Activated effector memory CD4-positive, alpha-beta T cell treated with anti-CD3 and anti-CD28 coated beads, Interleukin-2, amount 50 U/mL, for 16 hours (primary cell): ENCODE measurements around the gene GLCCI1.
"Not testable (repeated sequence)": the region's sequence is repeated elsewhere in the genome, so short reads cannot be mapped to it uniquely, and the experiment has no call there.

ENCODE experiments used
- DNase-seq: peaks from one replicate; pipeline ENCODE4 v3.0.0-alpha.2; 2020

Gene GLCCI1

GRCh38 chr7:8057566-8057965, 89.0 kb downstream of the GLCCI1 start:
- DNase-seq, result no peak

DNA sequence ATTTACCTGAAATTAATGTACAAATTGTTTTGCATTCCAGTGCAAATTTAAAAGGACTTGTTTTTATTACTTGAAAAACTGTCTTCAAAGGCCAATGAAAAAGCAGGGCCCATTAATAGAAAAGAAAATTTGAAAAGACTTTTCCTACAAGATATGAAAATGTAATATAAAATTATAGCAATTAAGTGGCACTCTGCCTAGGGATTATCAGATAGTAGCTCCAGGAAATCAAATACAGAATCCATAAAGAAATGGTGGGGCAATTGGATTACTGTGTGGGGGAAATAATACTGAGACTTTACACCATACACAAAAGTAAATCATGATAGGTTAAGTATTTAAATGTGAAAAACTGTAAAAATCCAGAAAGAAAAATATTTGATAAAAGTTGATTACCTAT, 89.7 kb downstream of the GLCCI1 start:
- DNase-seq, result no peak

DNA sequence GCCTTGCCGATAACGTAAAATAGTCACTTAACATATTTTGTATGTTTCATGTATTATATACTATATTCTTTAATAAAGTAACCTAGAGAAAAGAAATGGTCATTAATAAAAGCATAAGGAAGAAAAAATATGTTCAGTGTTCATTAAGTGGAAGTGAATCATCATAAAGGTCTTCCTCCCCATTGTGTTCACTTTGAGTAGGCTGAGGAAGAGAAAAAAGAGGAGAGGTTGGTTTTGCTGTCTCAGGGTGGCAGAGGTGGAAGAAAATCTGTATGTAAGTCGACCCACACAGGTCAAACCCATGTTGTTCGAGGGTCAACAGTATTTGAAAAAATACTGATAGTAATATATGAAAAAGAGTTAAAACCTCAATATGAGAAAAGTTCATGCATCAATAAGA, 90.3 kb downstream of the GLCCI1 start:
- no peak for DNase-seq

- no peak for DNase-seq
Observed at GRCh38 chr7:8060241-8060640, 91.6 kb downstream of the GLCCI1 start.

- not testable (repeated sequence) for DNase-seq
Observed at GRCh38 chr7:8063300-8063699, 94.7 kb downstream of the GLCCI1 start.

DNA sequence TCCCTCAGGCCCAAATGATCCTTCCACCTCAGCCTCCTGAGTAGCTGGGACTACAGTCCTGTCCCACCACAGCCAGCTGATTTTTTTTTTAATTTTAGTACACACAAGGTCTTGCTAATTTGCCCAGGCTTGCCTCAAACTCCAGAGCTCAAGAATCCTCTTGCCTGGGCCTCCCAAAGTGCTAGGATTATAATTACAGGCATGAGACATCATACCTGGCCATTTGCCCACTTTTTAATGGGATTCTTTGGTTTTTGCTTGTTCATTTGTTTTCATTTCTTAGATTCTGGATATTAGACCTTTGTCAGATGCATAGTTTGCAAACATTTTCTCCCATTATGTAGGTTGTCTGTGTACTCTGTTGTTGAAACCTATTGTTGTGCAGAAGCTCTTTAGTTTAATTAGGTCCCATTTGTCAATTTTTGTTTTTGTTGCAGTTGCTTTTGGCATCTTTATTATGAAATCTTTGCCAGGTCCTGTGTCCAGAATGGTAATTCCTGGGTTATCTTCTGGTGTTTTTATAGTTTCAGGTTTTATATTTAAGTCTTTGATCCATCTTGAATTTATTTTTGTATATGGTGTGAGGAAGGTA, 95.2 kb downstream of the GLCCI1 start:
- DNase-seq, result no peak

DNA sequence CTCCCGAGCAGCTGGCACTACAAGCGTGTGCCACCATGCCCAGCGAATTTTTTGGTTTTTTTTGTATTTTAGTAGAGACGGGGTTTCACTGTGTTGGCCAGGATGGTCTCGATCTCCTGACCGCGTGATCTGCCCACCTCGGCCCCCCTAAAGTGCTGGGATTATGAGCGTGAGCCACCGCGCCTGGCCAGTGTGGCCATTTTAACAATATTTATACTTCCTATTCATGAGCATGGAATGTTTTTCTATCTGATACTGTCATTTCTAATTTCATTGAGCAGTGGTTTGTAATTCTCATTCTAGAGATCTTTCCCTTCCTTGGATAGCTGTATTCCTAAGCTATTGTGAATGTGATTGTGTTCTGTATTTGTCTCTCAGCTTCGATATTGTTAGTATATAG, 96.2 kb downstream of the GLCCI1 start:
- no peak for DNase-seq

- no peak for DNase-seq
Observed at GRCh38 chr7:8065356-8065813, 96.8 kb downstream of the GLCCI1 start.

DNA sequence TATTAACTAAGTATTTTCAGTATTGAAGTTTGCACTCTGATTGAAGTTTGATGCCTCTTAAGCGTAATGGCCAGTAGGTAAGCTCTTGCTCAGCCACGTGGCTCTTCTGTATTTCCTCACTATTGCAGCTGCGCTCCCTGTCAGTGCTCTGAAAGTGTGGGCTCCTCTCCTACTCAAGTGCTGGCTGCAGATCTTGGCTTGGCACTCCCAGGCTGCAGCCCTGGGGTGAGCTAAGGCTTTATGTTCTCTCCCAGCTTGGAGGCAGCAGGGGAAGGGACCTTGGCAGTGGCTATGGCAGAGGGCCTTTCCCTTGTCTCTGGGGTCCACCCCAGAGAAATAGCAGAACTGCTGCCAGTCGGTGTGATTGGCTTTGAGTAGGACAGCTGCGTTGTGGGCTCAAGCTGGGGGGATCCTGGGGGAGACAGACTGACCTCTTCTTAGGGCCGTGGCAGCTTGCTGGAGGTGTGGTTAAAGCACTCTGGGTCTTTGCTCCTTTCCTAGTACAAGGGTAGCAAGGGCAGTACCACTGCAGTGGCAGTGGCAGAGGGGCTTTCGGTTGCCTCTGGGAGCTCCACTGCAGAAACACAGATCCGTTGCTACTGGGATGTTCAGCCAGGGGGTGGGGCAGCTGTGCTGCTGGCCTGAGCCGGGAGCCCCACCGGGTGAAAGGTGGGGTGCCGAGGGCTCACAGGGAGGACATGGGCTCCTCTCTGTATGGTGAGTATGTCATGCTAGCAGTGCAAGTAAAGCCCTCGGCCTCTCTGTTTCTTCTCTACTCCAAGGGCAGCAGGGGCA, 100.5 kb downstream of the GLCCI1 start:
- DNase-seq, result no peak

GRCh38 chr7:8070451-8071180, 102.0 kb downstream of the GLCCI1 start:
- no peak for DNase-seq

DNA sequence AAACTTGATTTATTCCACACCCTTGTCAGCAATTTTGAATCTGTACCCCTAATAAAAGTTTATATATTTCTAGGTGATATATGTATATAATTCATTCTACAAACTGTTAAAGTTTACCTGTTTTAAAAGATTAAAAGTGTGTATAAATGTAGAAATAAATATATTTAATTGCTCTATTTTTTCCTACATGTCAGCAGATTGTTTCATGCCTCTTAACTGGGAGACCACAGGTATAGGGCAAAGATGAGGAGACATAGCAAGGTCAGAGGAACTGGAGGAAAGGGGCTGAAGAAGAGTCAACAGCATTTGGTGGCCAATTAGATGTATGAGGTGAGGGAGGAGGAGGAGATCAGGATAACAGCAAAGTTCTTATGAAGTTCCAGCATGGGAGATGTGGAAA, 109.8 kb downstream of the GLCCI1 start:
- no peak for DNase-seq

GRCh38 chr7:8082762-8083161, 114.2 kb downstream of the GLCCI1 start:
- DNase-seq, result no peak

DNA sequence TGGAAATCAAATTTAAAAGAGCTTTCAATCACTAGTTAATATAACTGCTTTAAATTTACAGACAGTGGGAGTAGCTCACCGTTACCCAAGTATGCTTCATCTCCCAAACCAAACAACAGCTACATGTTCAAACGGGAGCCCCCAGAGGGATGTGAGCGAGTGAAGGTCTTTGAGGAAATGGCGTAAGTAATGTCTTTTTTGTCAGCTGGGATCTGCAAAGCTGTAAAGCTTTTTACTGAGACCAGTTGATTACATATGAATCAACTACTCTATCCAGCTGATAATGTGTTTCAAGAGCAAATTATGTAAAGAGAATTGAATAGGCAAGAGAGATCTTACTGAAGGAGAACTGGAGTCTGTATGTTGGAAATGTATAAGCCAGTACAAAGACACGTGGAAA, 116.2 kb downstream of the GLCCI1 start:
- no peak for DNase-seq

DNA sequence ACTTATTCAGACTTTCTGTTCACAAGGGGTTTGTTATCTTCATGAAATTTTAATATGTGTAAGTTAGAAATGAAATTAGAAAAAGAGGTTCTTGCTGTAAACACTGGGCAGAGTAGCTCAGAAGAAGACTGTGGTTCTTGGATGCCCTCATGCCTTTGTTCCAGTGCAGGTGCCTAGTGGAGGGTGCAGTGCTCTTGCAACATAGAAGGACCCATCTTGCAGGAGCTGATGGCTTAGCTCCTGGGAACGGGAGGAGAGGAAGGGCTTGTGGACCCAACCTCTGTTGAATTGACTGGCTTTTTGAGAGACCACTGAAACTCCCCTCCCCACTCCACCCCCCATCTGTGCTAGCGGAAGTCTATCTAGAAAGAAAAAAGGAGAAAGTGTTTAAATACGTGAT, 116.8 kb downstream of the GLCCI1 start:
- DNase-seq, result no peak

DNA sequence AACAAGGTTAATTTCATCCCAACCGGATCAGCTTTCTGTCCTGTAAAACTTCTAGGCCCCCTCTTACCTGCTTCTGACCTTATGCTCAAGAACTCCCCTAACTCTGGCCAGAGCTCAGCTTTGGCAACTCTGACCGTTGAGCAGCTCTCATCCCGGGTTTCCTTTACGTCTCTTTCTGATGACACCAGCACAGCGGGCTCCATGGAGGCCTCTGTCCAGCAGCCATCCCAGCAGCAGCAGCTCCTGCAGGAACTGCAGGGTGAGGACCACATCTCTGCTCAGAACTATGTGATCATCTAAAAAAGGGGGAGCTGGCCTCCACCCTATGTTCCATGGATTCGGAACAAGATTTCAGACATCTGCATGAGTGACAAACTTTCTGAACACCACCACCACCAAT, 117.6 kb downstream of the GLCCI1 start:
- no peak for DNase-seq

DNA sequence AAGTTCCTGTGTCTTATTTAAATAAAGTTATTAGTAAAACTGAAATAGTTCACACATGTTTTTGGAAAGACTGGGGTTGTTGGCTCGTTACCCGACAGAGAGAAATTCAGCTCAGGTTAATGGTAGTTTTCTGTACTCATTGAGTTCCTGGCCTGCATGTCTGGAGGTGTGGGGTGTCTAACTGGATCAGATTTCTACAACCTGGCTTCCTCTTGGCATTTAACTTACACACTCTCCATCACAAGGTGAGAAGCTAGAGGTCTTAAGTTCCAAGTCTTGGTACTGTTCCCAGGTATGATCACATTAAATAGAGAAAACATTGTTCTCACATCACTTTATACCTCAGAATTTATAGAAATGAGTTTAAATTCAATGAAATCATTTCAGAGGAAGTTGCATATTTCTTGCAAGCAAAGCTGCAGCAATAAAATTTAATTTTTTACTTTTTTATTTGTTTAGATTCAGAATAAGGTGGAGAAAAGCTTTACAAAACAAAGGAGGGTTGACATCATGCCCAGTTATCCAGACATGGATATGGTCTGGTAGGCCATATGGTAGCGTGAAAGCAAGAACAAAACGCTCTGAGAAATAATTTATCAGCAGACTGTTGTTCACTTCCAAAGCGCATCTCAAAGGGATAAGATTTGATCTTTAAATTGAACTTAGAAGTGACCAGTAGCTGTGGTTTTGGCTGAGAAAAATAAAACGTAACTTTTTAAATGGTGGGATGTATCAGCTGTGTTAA, 120.6 kb downstream of the GLCCI1 start:
- DNase-seq, result no peak

DNA sequence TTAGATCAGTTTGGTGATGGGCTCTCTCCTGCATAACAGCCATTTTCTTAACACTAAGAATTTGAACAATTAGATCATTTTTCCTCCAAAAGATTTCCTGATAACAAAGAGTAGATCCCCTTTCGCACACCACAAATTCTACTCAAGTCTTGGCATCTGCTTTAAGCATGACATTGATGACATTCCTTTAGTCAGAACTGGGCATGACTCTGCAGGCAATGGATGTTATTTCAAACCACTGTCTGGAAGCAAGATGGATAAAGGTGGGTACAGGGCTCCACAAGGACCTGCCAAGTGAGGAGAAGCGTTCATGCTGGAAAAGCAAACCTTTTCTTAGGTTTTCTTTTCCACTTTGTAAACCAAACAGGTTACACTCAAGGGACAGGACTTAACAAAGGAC, 123.5 kb downstream of the GLCCI1 start:
- DNase-seq, result no peak

DNA sequence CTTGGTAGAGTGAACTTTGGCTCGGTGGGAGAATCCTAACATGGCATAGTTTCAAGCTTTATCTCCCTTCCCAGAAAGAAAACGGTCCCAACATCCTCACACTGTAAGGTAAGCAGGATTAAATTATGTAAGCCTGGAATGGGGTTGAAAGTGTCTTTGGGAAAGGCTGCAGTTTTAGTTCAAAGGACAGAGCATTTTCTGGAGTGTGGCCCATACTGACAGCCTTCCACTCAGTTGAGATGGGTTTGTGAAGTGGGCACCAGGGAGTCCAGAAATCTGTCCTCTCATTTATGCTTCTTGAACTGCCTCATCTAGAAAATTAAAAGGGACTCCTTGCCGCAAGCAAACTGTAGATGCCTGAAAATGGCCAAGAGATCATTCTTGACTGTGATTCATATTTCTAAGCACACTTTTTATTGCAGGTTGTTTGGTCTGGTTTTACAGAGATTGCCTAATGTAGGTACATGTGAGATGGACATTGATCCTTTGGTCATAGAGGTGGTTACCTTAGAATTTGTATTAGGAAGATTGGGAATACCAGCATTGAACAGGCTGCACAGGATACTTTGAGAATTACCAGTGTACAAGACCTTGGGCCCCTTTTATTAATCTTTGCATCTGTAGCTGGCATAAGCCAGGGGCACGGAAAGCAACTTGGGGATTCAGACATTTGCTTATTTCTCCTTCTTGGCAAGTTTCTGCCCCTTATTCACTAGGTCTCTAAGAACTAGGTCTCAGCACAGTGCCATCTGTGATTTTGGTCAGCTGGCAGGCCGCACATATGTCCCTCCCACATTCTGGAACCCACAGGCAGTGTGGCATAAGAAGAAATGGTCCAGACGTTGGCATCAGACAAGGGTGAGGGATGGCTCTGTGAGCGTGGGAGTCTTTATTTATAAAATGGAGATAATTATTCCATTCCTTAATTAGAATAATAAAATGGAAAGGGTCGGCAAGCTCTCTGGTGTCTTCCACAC, 125.9 kb downstream of the GLCCI1 start:
- no peak for DNase-seq

GRCh38 chr7:8101292-8101691, 132.7 kb downstream of the GLCCI1 start:
- DNase-seq, result not testable (repeated sequence)

DNA sequence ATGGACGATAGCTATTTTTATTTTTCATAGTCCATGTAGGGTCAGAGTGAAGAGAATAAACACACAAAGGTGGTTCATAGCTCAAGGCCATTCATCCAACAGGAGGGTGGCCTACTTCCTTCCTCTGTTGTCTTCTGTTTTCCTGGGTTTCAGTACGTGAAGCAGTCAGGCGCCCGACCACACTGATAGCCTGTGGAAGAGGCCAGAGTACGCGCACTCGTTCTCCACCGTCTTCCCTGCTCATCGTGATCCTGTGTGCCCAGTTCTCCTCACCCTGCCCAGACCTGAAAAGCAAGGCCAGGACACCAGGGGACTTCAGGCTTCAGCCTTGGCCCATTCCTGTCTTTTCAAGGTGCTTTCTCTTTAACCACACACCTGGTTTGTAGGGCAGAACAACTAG, 134.7 kb downstream of the GLCCI1 start:
- DNase-seq, result no peak

DNA sequence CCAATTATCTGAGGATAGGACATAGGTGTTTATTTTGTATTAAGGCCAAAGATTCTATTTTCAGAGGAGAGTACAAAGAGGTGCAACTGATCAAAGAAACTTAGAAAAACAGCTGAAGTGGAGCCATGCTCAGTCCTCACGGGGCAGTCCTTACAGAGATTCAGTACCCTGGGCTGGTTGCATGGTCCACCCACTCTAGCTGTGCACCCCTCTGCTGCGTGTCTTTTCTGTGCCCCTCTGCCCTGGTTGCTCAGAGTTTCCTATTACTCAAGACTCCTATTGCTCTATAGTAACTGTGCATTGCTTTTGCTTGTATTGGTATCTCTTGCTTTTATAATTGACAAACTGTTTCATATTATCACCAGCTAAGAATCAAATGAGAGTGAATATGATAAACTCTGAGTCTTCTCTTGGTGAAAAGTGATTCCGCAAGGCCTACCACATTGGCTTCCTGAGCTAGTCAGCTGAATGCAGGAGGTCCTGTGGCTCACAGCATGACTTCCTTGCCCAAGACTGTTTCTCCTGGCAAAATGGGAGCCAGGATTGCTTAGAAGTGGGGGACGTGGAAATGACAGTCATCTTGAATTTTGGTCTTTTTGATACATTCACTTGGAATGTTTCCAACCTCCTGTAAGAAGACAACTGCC, 137.0 kb downstream of the GLCCI1 start:
- no peak for DNase-seq
